ENCODE results near the gene SCPEP1. TPM values are rescaled to one million over a fixed set of nuclear protein-coding genes. Genes with fewer than 3 reads are reported as not detected.

Gene SCPEP1
- polyA plus RNA-seq, 1 of the 3 experiments (the other 2 are of a cell fraction) = 99.6 TPM

- CTCF ChIA-PET = interaction anchor here (0.9 to 3.0 kb wide), 3 partner anchors 9 to 112 kb away, joined by 3 to 24 read pairs (median 9); no protein-coding TSS in a partner anchor
- no peak overlapping the region for H3K4me2 ChIP-seq
- 42% methylated on average over 2 of the region's 2 CpGs for WGBS (ENCODE audit: low lambda C conversion rate)
- H3K4me1 ChIP-seq (ENCODE audit: control insufficient read depth in 1 of 2, insufficient read depth in 2 of 2, low read depth in 1 of 2, low read length in 1 of 2) = no peaks in the 10 kb centered on the region
- no peak for TF ChIP-seq IRF3 (IDR thresholded peaks at IDR 0.05; ENCODE audit: low read depth, low read length)
- TF ChIP-seq FOSL2 (IDR thresholded peaks at IDR 0.05; ENCODE audit: borderline replicate concordance, low read depth) = no peak
- no peak for TF ChIP-seq SIN3A (IDR thresholded peaks at IDR 0.05; ENCODE audit: borderline replicate concordance, low read depth, low read length)
- no peak for TF ChIP-seq FOXJ3 (CRISPR knock-in tag; IDR thresholded peaks at IDR 0.05)
- H3F3A ChIP-seq (replicated peaks; ENCODE audit: insufficient read depth) = peaks cover 7% of the 10 kb centered on the region
- no peak overlapping the region for H3K9ac ChIP-seq
- H3K4me3 ChIP-seq (ENCODE audit: low read depth in 2 of 2, low read length in 1 of 2) = no peak overlapping the region
- H3K27me3 ChIP-seq (ENCODE audit: insufficient read depth) = no peaks in the 10 kb centered on the region
- no peak overlapping the region for H3K27ac ChIP-seq (ENCODE audit: low read depth in 2 of 2, low read length in 1 of 2)
- peaks cover 10 to 36% of the 10 kb centered on the region in 2 experiments for H3K36me3 ChIP-seq (replicated peaks in 1 of 2; ENCODE audit: control insufficient read depth in 1 of 2, insufficient read depth in 2 of 2, low read length in 1 of 2)
- no peaks in the 10 kb centered on the region for H4K20me1 ChIP-seq (ENCODE audit: insufficient read depth)
- DNase-seq = no peak
- POLR2A ChIA-PET = no interaction called here
- no peaks in the 10 kb centered on the region for H3K9me2 ChIP-seq
- H3K9me3 ChIP-seq = peaks cover 36% of the 10 kb centered on the region
- H3K79me2 ChIP-seq (ENCODE audit: insufficient read depth) = no peaks in the 10 kb centered on the region
- H2AFZ ChIP-seq (ENCODE audit: low read depth) = no peak overlapping the region
Measured at GRCh38 chr17:56930739-56931337, 47.1 kb upstream of the SCPEP1 start.

- Histone ChIP-seq H3K27ac (ENCODE audit: low read depth in 2 of 2, low read length in 1 of 2) (no peak overlapping the region), H3F3A (replicated peaks; ENCODE audit: insufficient read depth) (peaks cover 7% of the 10 kb centered on the region), H3K9me3 (peaks cover 36% of the 10 kb centered on the region), H2AFZ (ENCODE audit: low read depth) (no peak overlapping the region), H3K4me2 (no peak overlapping the region), H3K79me2 (ENCODE audit: insufficient read depth) (no peaks in the 10 kb centered on the region), H3K36me3 (replicated peaks in 1 of 2; ENCODE audit: control insufficient read depth in 1 of 2, insufficient read depth in 2 of 2, low read length in 1 of 2) (peaks cover 23 to 54% of the 10 kb centered on the region in 2 experiments), H3K27me3 (ENCODE audit: insufficient read depth) (no peaks in the 10 kb centered on the region), H3K4me3 (ENCODE audit: low read depth in 2 of 2, low read length in 1 of 2) (no peak overlapping the region), H3K9me2 (no peaks in the 10 kb centered on the region), H4K20me1 (ENCODE audit: insufficient read depth) (no peaks in the 10 kb centered on the region), H3K4me1 (ENCODE audit: control insufficient read depth in 1 of 2, insufficient read depth in 2 of 2, low read depth in 1 of 2, low read length in 1 of 2) (peaks cover 0 to 7% of the 10 kb centered on the region in 2 experiments; a peak in 1 of 4 replicates), H3K9ac (no peak overlapping the region)
- POLR2A ChIA-PET = no interaction called here
- 94% methylated on average over 8 of the region's 8 CpGs for WGBS (ENCODE audit: low lambda C conversion rate)
- CTCF ChIA-PET = interaction anchor here (0.5 to 3.0 kb wide), 2 partner anchors 44 to 114 kb away, joined by 3 to 24 read pairs; partner anchors contain the start of gene SCPEP1
- no peak for DNase-seq
- TF ChIP-seq GABPA (IDR thresholded peaks at IDR 0.05; ENCODE audit: low read depth) (no peak), SIN3A (IDR thresholded peaks at IDR 0.05; ENCODE audit: borderline replicate concordance, low read depth, low read length) (no peak), IRF3 (IDR thresholded peaks at IDR 0.05; ENCODE audit: low read depth, low read length) (no peak), RXRA (IDR thresholded peaks at IDR 0.05; ENCODE audit: borderline replicate concordance, low read depth) (no peak), EZH2phosphoT487 (IDR thresholded peaks at IDR 0.05; ENCODE audit: borderline replicate concordance, low read depth) (no peak), FOSL2 (IDR thresholded peaks at IDR 0.05; ENCODE audit: borderline replicate concordance, low read depth) (no peak), NRF1 (IDR thresholded peaks at IDR 0.05; ENCODE audit: low read depth, low read length) (no peak), SMC3 (IDR thresholded peaks at IDR 0.05; ENCODE audit: low read depth, low read length) (no peak), USF2 (IDR thresholded peaks at IDR 0.05; ENCODE audit: borderline replicate concordance, low read depth, low read length) (no peak), EP300 (IDR thresholded peaks at IDR 0.05; ENCODE audit: borderline replicate concordance in 1 of 2, low read depth in 1 of 2, low read length in 1 of 2) (no peak), POLR2AphosphoS5 (IDR thresholded peaks at IDR 0.05; ENCODE audit: low read depth, low read length) (no peak), USF1 (IDR thresholded peaks at IDR 0.05; ENCODE audit: borderline replicate concordance, low read depth) (no peak), FOXJ3 (CRISPR knock-in tag; IDR thresholded peaks at IDR 0.05) (no peak), TAF1 (IDR thresholded peaks at IDR 0.05; ENCODE audit: borderline replicate concordance, low read depth, low read length) (no peak), JUND (IDR thresholded peaks at IDR 0.05) (no peak), RAD21 (IDR thresholded peaks at IDR 0.05; ENCODE audit: low read length) (no peak), RFX5 (IDR thresholded peaks at IDR 0.05; ENCODE audit: low read length) (no peak), YY1 (IDR thresholded peaks at IDR 0.05; ENCODE audit: low read depth) (no peak), MXI1 (IDR thresholded peaks at IDR 0.05; ENCODE audit: low read depth, low read length) (no peak), PBX3 (IDR thresholded peaks at IDR 0.05) (no peak)
Measured at GRCh38 chr17:56933151-56933745, 44.7 kb upstream of the SCPEP1 start.
